Loucy (cell line): ENCODE data around the gene FTO.

Experiments used
- EZH2phosphoT487 ChIP-seq: fragments of 200-600 bp; IDR thresholded peaks from 2 replicates; pipeline ENCODE4 v1.6.1; 2018; ENCODE audit warnings: antibody characterized with exemption, mild to moderate bottlenecking, moderate library complexity, borderline replicate concordance
- TF ChIP-seq, protein P1 (sequence below): fragments of 200-600 bp; sonication (generic); conservative IDR thresholded peaks from 2 replicates; pipeline ENCODE4 v1.5.1; 2014; ENCODE audit warnings: mild to moderate bottlenecking, antibody characterized with exemption, low read length

DNA sequence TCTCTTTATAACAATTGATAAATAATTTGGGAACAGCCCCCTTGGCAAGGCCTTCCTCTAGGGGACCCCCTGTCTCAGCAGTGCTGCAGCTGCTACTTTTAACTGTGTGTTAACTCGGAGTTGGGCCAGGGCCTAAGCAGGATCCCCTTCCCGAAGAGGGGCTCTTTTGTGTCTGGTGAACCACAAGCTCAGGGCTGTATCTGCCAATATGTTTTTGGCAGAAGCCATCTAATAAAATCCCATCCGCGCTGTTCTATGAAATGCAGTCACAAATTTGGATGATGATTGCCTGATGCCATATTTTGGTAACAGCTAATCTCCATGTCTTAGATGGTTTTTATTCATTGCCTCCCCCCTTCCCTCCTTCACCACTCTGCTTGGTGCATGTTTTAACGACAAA lies 267.7 kb downstream of the FTO start:
- TF ChIP-seq, protein P1, sequence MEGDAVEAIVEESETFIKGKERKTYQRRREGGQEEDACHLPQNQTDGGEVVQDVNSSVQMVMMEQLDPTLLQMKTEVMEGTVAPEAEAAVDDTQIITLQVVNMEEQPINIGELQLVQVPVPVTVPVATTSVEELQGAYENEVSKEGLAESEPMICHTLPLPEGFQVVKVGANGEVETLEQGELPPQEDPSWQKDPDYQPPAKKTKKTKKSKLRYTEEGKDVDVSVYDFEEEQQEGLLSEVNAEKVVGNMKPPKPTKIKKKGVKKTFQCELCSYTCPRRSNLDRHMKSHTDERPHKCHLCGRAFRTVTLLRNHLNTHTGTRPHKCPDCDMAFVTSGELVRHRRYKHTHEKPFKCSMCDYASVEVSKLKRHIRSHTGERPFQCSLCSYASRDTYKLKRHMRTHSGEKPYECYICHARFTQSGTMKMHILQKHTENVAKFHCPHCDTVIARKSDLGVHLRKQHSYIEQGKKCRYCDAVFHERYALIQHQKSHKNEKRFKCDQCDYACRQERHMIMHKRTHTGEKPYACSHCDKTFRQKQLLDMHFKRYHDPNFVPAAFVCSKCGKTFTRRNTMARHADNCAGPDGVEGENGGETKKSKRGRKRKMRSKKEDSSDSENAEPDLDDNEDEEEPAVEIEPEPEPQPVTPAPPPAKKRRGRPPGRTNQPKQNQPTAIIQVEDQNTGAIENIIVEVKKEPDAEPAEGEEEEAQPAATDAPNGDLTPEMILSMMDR: no peak
- no peak for TF ChIP-seq EZH2phosphoT487
